IMR-90 (cell line): ENCODE data around the gene IL1RAPL1. TPM values are rescaled to one million over a fixed set of nuclear protein-coding genes. Genes with fewer than 3 reads are reported as not detected.

Experiments used
- ATAC-seq: fragments of 200-7000 bp; cut with Tn5 transposase; 2 replicates; pipeline ENCODE4 v1.9.1; 2020; ENCODE audit warnings: low read depth, mild to moderate bottlenecking, moderate library complexity
- BruUV-seq: library from RNA; stranded (reverse); fragments of 400-500 nt; replicated peaks from 2 replicates; lab custom pipeline; 2021; lab: Mats Ljungman, UMichigan
- CTCF ChIA-PET: fragments of 300-600 bp; formaldehyde crosslinking; extraction: SDS; loops from one replicate; lab custom pipeline; 2021; ENCODE audit warnings: antibody characterized with exemption; lab: Yijun Ruan, JAX
- POLR2A ChIA-PET: fragments of 300-600 bp; sonication (Branson Sonifier 250); formaldehyde crosslinking; loops from one replicate; lab custom pipeline; 2022; ENCODE audit warnings: antibody characterized with exemption; ENCODE audit not compliant: unreplicated experiment; lab: Charles Lee
- DNase-seq: peaks from one replicate; pipeline ENCODE4 v3.0.0; 2013
- H2AFZ ChIP-seq: replicated peaks from 2 replicates; pipeline ENCODE3; 2013; ENCODE audit warnings: low read length, mild to moderate bottlenecking; ENCODE audit not compliant: poor library complexity
- H2AK5ac ChIP-seq: 2 replicates; pipeline ENCODE4 v1.6.1; 2013; ENCODE audit warnings: low read depth, low read length, inconsistent platforms
- H2AK9ac ChIP-seq: replicated peaks from 2 replicates; pipeline ENCODE3; 2013; ENCODE audit warnings: mild to moderate bottlenecking, low read depth, low read length, moderate library complexity; ENCODE audit not compliant: poor library complexity
- H2BK120ac ChIP-seq: 2 replicates; pipeline ENCODE4 v1.6.1; 2013; ENCODE audit warnings: low read depth, low read length, inconsistent platforms
- H2BK15ac ChIP-seq: 3 replicates; pipeline ENCODE4 v1.6.1; 2013; ENCODE audit warnings: low read depth, low read length, inconsistent platforms
- H2BK20ac ChIP-seq: 2 replicates; pipeline ENCODE4 v1.6.1; 2013; ENCODE audit warnings: low read depth, mild to moderate bottlenecking, inconsistent platforms, low read length, moderate library complexity
- H2BK5ac ChIP-seq: 2 replicates; pipeline ENCODE4 v1.6.1; 2013; ENCODE audit warnings: mild to moderate bottlenecking, low read depth, low read length, inconsistent platforms; ENCODE audit not compliant: poor library complexity, severe bottlenecking
- H3K14ac ChIP-seq: replicated peaks from 2 replicates; pipeline ENCODE4 v1.6.1; 2013; ENCODE audit warnings: low read depth, low read length, inconsistent platforms
- H3K18ac ChIP-seq: 2 replicates; pipeline ENCODE4 v1.6.1; 2013; ENCODE audit warnings: low read depth, low read length, control low read depth
- H3K23ac ChIP-seq: 2 replicates; pipeline ENCODE4 v1.6.1; 2013; ENCODE audit warnings: low read depth, low read length, inconsistent platforms
- H3K27ac ChIP-seq: 2 replicates; pipeline ENCODE4 v1.5.1; 2013; ENCODE audit warnings: mild to moderate bottlenecking, control low read depth, low read length; ENCODE audit not compliant: insufficient read depth
- H3K27me3 ChIP-seq: 2 replicates; pipeline ENCODE4 v1.6.1; 2013; ENCODE audit warnings: low read length; ENCODE audit not compliant: control insufficient read depth, insufficient read depth
- H3K36me3 ChIP-seq: 2 replicates; pipeline ENCODE4 v1.6.1; 2013; ENCODE audit warnings: low read length, mixed read lengths; ENCODE audit not compliant: control insufficient read depth, insufficient read depth
- H3K4ac ChIP-seq: 2 replicates; pipeline ENCODE4 v1.6.1; 2013; ENCODE audit warnings: low read depth, low read length, inconsistent platforms
- H3K4me1 ChIP-seq: 2 replicates; pipeline ENCODE4 v1.6.1; 2013; ENCODE audit warnings: low read length, mixed read lengths; ENCODE audit not compliant: control insufficient read depth, insufficient read depth
- H3K4me2 ChIP-seq: 2 replicates; pipeline ENCODE4 v1.6.1; 2013; ENCODE audit warnings: low read depth, mild to moderate bottlenecking, control low read depth, low read length, moderate library complexity
- H3K4me3 ChIP-seq: 2 replicates; pipeline ENCODE4 v1.5.1; 2013; ENCODE audit warnings: low read depth, mild to moderate bottlenecking, control low read depth, low read length, moderate library complexity; ENCODE audit not compliant: insufficient read depth
- H3K56ac ChIP-seq: 2 replicates; pipeline ENCODE4 v1.6.1; 2013; ENCODE audit warnings: low read length, inconsistent platforms; ENCODE audit not compliant: insufficient read depth; ENCODE audit errors: extremely low read depth
- H3K79me1 ChIP-seq, 2 experiments: 2 replicates each; pipeline ENCODE4 v1.6.1; 2013; ENCODE audit warnings: low read length in 2 of 2, inconsistent platforms in 1 of 2, low read depth in 1 of 2
- H3K9ac ChIP-seq: 2 replicates; pipeline ENCODE4 v1.6.1; 2013; ENCODE audit warnings: low read depth, low read length, control low read depth
- H3K9me1 ChIP-seq: 2 replicates; pipeline ENCODE4 v1.6.1; 2013; ENCODE audit warnings: low read length, inconsistent platforms; ENCODE audit not compliant: insufficient read depth
- H3K9me3 ChIP-seq: 2 replicates; pipeline ENCODE4 v1.6.1; 2013; ENCODE audit warnings: low read length; ENCODE audit not compliant: control insufficient read depth, insufficient read depth
- H4K20me1 ChIP-seq: 2 replicates; pipeline ENCODE4 v1.6.1; 2013; ENCODE audit warnings: low read length, inconsistent platforms; ENCODE audit not compliant: insufficient read depth
- H4K5ac ChIP-seq: 2 replicates; pipeline ENCODE4 v1.6.1; 2013; ENCODE audit warnings: mild to moderate bottlenecking, low read depth, low read length, control low read depth
- H4K8ac ChIP-seq, 2 experiments: 2 replicates each; pipeline ENCODE4 v1.6.1; 2013; ENCODE audit warnings: low read depth in 2 of 2, low read length in 2 of 2, control low read depth in 1 of 2, inconsistent platforms in 1 of 2
- H4K91ac ChIP-seq: 2 replicates; pipeline ENCODE4 v1.6.1; 2013; ENCODE audit warnings: low read depth, low read length, inconsistent platforms; ENCODE audit not compliant: insufficient read depth
- BHLHE40 ChIP-seq: fragments of 150-350 bp; IDR thresholded peaks from 2 replicates; pipeline ENCODE4 v1.6.1; 2016; ENCODE audit warnings: mild to moderate bottlenecking, low read depth, low read length
- CEBPB ChIP-seq: IDR thresholded peaks from 2 replicates; pipeline ENCODE4 v1.6.1; 2012; ENCODE audit warnings: low read depth, low read length, improper control_type of control experiment
- CHD1 ChIP-seq: IDR thresholded peaks from 2 replicates; pipeline ENCODE4 v1.6.1; 2012; ENCODE audit warnings: low read depth, low read length, improper control_type of control experiment
- CTCF ChIP-seq: conservative IDR thresholded peaks from 2 replicates; pipeline ENCODE4 v1.5.1; 2012; ENCODE audit warnings: mild to moderate bottlenecking, low read depth, low read length, improper control_type of control experiment
- FOS ChIP-seq: fragments of 150-350 bp; IDR thresholded peaks from 2 replicates; pipeline ENCODE4 v1.6.1; 2016; ENCODE audit warnings: low read depth, low read length
- MXI1 ChIP-seq: IDR thresholded peaks from 2 replicates; pipeline ENCODE4 v1.6.1; 2012; ENCODE audit warnings: low read depth, mild to moderate bottlenecking, low read length, moderate library complexity, borderline replicate concordance
- NFE2L2 ChIP-seq: fragments of 150-350 bp; IDR thresholded peaks from 2 replicates; pipeline ENCODE4 v1.6.1; 2016; ENCODE audit warnings: low read depth, mild to moderate bottlenecking, low read length
- POLR2A ChIP-seq: IDR thresholded peaks from 2 replicates; pipeline ENCODE4 v1.6.1; 2012; ENCODE audit warnings: mild to moderate bottlenecking, low read depth, low read length
- RAD21 ChIP-seq: IDR thresholded peaks from 2 replicates; pipeline ENCODE4 v1.6.1; 2012; ENCODE audit warnings: low read length, improper control_type of control experiment
- SMC3 ChIP-seq: fragments of 150-350 bp; IDR thresholded peaks from 2 replicates; pipeline ENCODE4 v1.6.1; 2016; ENCODE audit warnings: low read depth, mild to moderate bottlenecking, antibody characterized with exemption, low read length, moderate library complexity
- USF2 ChIP-seq: fragments of 150-350 bp; IDR thresholded peaks from 2 replicates; pipeline ENCODE4 v1.6.1; 2017; ENCODE audit warnings: mild to moderate bottlenecking, antibody characterized with exemption, low read length, low read depth
- dilution Hi-C: fragments of 300-500 bp; cut with HindIII; formaldehyde crosslinking; loops from one replicate; pipeline ENCODE4 v1.14.3; 2018; ENCODE audit warnings: low sequenced_read_pairs; ENCODE audit not compliant: unreplicated experiment
- in situ Hi-C: fragments of 300-500 bp; cut with MboI; formaldehyde crosslinking; loops from 3 replicates; pipeline ENCODE4 v1.14.3; 2019; ENCODE audit warnings: low sequenced_read_pairs, inconsistent platforms, mixed read lengths
- intact Hi-C: fragments of 100-400 bp; cut with micrococcal nuclease; formaldehyde crosslinking; loops from 2 replicates; pipeline ENCODE4 v1.10.0; 2022
- polyA plus RNA-seq, 3 experiments: library from polyadenylated mRNA; depleted of rRNA; stranded (reverse); fragments of >200 nt; gene quantifications; 2 replicates each; pipeline ENCODE4 v1.2.3, GENCODE V29; 2012; ENCODE audit warnings: low replicate concordance in 1 of 3
- total RNA-seq: library from RNA; depleted of rRNA; stranded (reverse); fragments of >200 nt; gene quantifications from 2 replicates; pipeline ENCODE4 v1.2.3, GENCODE V29; 2012

Gene IL1RAPL1
- total and polyA plus RNA-seq, 2 of the 4 experiments (the other 2 are of a cell fraction): 1.5 to 9.0 TPM

GRCh38 chrX:29834764-29835163 is 1247.5 kb downstream of the IL1RAPL1 start:
- no peak overlapping the region for H4K91ac ChIP-seq
- no peak overlapping the region for H4K8ac ChIP-seq
- H3K9me3 ChIP-seq: no peaks in the 10 kb centered on the region
- H3K4me3 ChIP-seq: no peak overlapping the region
- in situ Hi-C loops (no loop called here), intact Hi-C loops (no loop called here), dilution Hi-C loops (no loop called here)
- no peak overlapping the region for H3K23ac ChIP-seq
- H4K5ac ChIP-seq: no peak overlapping the region
- H2AK9ac ChIP-seq: no peak overlapping the region
- H2AFZ ChIP-seq: no peak overlapping the region
- ChIA-PET POLR2A (interaction anchor here (0.6 to 0.7 kb wide), 2 partner anchors 42 to 425 kb away, joined by 7 to 11 read pairs; no protein-coding TSS in a partner anchor), CTCF (no interaction called here)
- H3K79me1 ChIP-seq: no peaks in the 10 kb centered on the region
- H2BK120ac ChIP-seq: no peak overlapping the region
- H2BK20ac ChIP-seq: no peak overlapping the region
- H3K14ac ChIP-seq: no peak overlapping the region
- no peaks in the 10 kb centered on the region for H3K9me1 ChIP-seq
- no peak overlapping the region for H2AK5ac ChIP-seq
- ATAC-seq (no peak), DNase-seq (no peak)
- no peaks in the 10 kb centered on the region for H3K4me1 ChIP-seq
- no peak for TF ChIP-seq RAD21
- no peak for TF ChIP-seq CEBPB
- no peak for TF ChIP-seq CHD1
- TF ChIP-seq FOS: no peak
- no peak for TF ChIP-seq NFE2L2
- TF ChIP-seq CTCF: no peak
- no peak for TF ChIP-seq POLR2A
- no peak for TF ChIP-seq SMC3
- TF ChIP-seq MXI1: no peak
- TF ChIP-seq BHLHE40: no peak
- TF ChIP-seq USF2: no peak
- no peaks in the 10 kb centered on the region; the same call in 1 of the 2 replicates for H3K27me3 ChIP-seq
- no peaks in the 10 kb centered on the region for H3K36me3 ChIP-seq
- H3K27ac ChIP-seq: no peak overlapping the region
- H2BK15ac ChIP-seq: no peak overlapping the region
- BruUV-seq: no TSS peak
- H3K56ac ChIP-seq: no peak overlapping the region
- no peak overlapping the region for H3K4ac ChIP-seq
- no peak overlapping the region for H2BK5ac ChIP-seq
- no peak overlapping the region for H3K4me2 ChIP-seq
- H3K18ac ChIP-seq: no peak overlapping the region
- H4K20me1 ChIP-seq: no peaks in the 10 kb centered on the region
- H3K9ac ChIP-seq: no peak overlapping the region
